ENCODE data around the gene DUSP16.

The DUSP16 gene

DNA sequence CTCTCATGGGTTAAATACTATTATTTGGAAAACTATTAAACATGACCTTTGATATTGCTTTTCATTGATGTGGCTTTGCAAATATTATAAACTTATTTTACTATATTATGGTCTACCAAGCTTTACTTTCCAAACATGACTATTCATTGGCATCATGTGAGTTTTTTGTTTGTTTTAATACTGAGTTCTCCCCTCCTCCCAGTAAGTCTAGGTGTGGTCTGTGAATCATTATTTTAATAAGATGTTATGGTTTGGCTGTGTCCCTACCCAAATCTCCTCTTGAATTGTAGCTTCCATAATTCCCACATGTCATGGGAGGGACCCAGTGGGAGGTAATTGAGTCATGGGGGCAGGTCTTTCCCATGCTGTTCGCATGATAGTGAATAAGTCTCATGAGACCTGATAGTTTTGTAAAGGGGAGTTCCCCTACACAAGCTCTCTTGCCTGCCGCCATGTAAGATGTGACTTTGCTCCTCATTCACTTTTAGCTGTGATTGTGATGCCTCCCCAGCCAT is 125.8 kb downstream of the DUSP16 start:
- DNase-seq, result no peak

- no peak for DNase-seq
Observed at GRCh38 chr12:12433203-12433731, 129.4 kb downstream of the DUSP16 start.

DNA sequence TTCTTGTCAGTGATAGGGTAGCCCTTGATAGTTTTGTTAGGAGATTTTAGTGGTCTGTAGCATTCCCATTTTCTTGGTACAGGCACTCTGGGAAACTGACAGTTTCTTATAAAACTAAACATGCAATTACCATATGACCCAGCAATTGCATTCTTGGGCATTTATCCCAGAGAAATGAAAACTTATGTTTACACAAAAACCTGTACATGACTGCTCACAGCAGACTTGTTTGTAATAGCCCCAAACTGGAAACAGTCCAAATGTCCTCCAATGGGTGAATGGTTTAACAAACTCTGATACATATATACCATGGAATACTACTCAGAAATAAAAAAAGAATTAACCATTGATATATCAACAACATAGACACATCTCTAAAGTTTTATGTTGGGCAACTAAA is 130.3 kb downstream of the DUSP16 start:
- DNase-seq, result peak; percentile 83

DNA sequence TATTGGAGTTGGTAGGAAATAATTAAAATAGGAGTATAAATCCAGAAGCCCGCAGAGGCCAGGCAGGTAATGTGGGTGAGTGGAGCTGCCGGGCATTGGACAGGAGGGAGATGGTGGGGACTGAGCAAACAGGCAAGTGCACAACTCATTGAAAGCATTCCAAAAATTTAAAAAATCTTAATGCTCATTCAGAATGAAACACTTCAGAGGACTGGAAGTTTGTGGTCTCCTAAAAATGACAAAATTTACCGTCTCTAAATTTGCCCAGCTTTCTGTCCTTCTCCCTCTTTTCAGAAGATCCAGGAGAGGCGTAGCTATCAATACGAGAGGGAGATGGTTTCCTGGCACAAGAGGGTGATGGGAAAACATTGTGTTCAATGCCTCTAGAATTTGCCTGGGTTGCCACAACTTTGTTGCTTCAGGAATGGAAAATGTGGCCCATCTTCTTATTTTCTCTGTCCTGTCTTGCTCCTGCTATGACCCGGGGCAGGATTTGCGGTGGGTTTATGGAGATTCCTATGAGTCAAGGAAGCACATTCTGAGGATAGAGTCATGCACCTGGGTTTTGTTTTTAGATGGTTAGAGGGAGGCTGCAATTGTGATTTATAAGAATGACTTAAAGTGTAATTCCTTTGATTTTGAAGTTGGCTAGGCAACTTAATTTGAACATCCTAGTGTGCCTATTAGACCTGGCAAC is 133.6 kb downstream of the DUSP16 start:
- DNase-seq, result peak; percentile 88

DNA sequence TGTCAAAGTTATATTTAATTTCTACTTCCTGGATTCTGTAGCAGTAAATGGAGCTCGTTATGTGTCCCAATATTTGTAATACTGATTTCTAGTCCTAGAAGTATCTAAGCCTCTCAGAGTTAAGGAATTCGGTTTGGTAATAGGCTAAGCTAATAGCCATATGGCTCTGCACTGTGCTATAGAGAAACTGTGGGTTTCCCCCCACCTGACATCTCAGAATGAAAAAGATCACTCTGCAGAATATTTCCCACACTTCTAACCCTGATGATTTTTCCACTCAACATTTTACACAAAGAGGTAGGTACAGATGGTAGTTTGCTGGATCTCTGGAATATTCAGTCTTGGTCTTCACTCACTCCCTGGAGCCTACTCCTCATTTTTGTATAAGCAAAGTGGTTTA is 134.6 kb downstream of the DUSP16 start:
- no peak for DNase-seq

GRCh38 chr12:12427568-12427967 is 135.1 kb downstream of the DUSP16 start:
- no peak for DNase-seq

DNA sequence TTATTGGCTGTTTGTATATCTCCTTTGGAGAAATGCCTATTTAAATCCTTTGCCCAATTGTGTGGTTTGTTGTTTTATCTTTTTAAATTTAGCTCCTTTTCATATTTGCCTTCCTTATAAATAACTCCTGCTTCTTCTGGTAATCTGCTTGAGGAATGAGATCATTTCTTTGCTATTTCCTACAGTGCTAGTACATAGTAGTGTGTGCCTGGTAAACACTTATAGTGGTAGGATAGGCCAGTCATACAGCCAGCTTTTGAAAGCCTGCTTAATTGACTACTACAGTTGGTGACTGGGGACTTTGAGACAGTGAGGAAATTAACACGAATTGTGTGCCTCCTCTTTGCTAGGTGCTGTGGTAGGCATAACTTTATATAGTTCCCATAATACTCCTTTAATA is 137.0 kb downstream of the DUSP16 start:
- peak; percentile 56 for DNase-seq

GRCh38 chr12:12425001-12425400 is 137.7 kb downstream of the DUSP16 start:
- no peak for DNase-seq
